GM11168 (cell line): ENCODE measurements around the gene PLA2G2D.

Experiments
- in situ Hi-C: fragments of 300-500 bp; cut with MboI; formaldehyde crosslinking; loops from one replicate; pipeline ENCODE4 v1.12.0; 2022; ENCODE audit warnings: low sequenced_read_pairs; ENCODE audit not compliant: unreplicated experiment

The PLA2G2D gene

GRCh38 chr1:20093303-20093702 is 26.0 kb downstream of the PLA2G2D start:
- in situ Hi-C loops, result no loop called here

GRCh38 chr1:20090641-20091040 is 28.7 kb downstream of the PLA2G2D start:
- in situ Hi-C loops, result no loop called here

- in situ Hi-C loops, result no loop called here
Observed at GRCh38 chr1:20090119-20090518, 29.2 kb downstream of the PLA2G2D start.

- in situ Hi-C loops, result no loop called here
Observed at GRCh38 chr1:20089328-20090077, 29.8 kb downstream of the PLA2G2D start.

- in situ Hi-C loops, result no loop called here
Observed at GRCh38 chr1:20087668-20088067, 31.7 kb downstream of the PLA2G2D start.

- in situ Hi-C loops, result no loop called here
Observed at GRCh38 chr1:20086800-20087199, 32.5 kb downstream of the PLA2G2D start.

GRCh38 chr1:20083178-20083944 is 36.0 kb downstream of the PLA2G2D start:
- in situ Hi-C loops, result no loop called here

GRCh38 chr1:20082772-20083171 is 36.6 kb downstream of the PLA2G2D start:
- in situ Hi-C loops, result no loop called here

- in situ Hi-C loops, result no loop called here
Observed at GRCh38 chr1:20081353-20081810, 38.0 kb downstream of the PLA2G2D start.

GRCh38 chr1:20080441-20081352 is 38.6 kb downstream of the PLA2G2D start:
- in situ Hi-C loops, result no loop called here

GRCh38 chr1:20079661-20080305 is 39.6 kb downstream of the PLA2G2D start:
- in situ Hi-C loops, result no loop called here

- in situ Hi-C loops, result no loop called here
Observed at GRCh38 chr1:20078711-20079110, 40.6 kb downstream of the PLA2G2D start.

GRCh38 chr1:20078171-20078651 is 41.1 kb downstream of the PLA2G2D start:
- in situ Hi-C loops, result no loop called here

- in situ Hi-C loops, result no loop called here
Observed at GRCh38 chr1:20076710-20077461, 42.5 kb downstream of the PLA2G2D start.

- in situ Hi-C loops, result no loop called here
Observed at GRCh38 chr1:20076223-20076622, 43.1 kb downstream of the PLA2G2D start.

GRCh38 chr1:20075345-20075744 is 44.0 kb downstream of the PLA2G2D start:
- in situ Hi-C loops, result no loop called here

- in situ Hi-C loops, result no loop called here
Observed at GRCh38 chr1:20074725-20075171, 44.6 kb downstream of the PLA2G2D start.

- in situ Hi-C loops, result no loop called here
Observed at GRCh38 chr1:20074055-20074724, 45.1 kb downstream of the PLA2G2D start.

GRCh38 chr1:20073256-20073655 is 46.1 kb downstream of the PLA2G2D start:
- in situ Hi-C loops, result no loop called here
